ENCODE measurements around the gene PHYHD1.
A peak's percentile ranks its signal among the peaks of the same experiment; 100 is the strongest.

The PHYHD1 gene

DNA sequence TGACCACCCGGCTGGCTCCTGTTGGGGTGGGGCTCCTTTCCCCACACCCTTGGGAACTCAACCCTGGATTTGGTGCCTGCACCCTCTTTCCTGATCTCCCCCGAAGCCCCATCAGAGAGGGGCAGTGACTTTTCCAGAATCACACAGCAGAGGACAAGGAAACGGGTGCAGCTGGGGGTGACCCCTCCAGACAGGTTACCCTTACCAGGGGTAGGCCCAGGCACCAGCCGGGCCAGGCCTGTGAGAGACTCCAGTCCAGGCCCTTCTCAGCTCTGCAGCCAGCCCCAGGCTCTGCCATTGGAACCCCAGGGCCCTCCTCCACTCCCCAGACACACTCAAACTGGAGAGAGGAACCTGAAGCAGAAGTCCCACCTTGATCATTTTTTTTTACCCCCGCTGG, 19.0 kb upstream of the PHYHD1 start:
- no peak for DNase-seq

- DNase-seq, result peak; percentile 64
Observed at GRCh38 chr9:128902351-128903078, 18.3 kb upstream of the PHYHD1 start.

GRCh38 chr9:128903079-128903461, 17.7 kb upstream of the PHYHD1 start:
- no peak for DNase-seq

DNA sequence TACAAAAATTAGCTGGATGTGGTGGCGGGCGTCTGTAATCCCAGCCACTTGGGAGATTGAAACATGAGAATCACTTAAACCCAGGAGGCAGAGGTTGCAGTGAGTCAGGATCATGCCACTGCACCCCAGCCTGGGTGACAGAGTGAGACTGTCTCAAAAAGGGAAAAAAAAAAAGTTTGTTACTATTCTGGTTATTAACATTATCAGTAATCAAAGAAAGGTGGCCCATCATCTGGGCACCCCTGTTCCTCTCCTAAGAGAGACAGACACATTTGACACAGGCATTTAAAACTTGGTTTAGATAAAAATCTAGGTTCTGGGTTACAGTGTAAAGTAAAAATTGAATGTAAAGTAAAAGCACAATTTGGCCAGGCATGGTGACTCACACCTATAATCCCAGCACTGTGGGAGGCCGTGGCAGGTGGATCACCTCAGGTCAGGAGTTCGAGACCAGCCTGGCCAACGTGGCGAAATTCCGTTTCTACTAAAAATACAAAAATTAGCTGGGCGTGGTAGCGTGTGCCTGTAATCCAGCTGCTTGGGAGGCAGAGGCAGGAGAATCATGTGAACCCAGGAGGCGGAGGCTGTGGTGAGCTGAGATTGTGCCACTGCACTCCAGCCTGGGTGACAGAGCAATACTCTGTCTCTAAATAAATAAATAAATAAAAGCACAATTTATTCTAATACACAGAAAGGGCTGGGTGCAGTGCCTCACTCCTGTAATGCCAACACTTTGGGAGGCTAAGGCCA, 16.7 kb upstream of the PHYHD1 start:
- no peak for DNase-seq

- no peak for DNase-seq
Observed at GRCh38 chr9:128905964-128906363, 14.8 kb upstream of the PHYHD1 start.

- DNase-seq, result no peak
Observed at GRCh38 chr9:128906741-128907140, 14.0 kb upstream of the PHYHD1 start.

DNA sequence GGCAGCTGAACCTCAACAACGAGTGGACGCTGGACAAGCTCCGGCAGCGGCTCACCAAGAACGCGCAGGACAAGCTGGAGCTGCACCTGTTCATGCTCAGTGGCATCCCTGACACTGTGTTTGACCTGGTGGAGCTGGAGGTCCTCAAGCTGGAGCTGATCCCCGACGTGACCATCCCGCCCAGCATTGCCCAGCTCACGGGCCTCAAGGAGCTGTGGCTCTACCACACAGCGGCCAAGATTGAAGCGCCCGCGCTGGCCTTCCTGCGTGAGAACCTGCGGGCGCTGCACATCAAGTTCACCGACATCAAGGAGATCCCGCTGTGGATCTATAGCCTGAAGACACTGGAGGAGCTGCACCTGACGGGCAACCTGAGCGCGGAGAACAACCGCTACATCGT, 12.4 kb upstream of the PHYHD1 start:
- no peak for DNase-seq

GRCh38 chr9:128909859-128910258, 10.9 kb upstream of the PHYHD1 start:
- no peak for DNase-seq

- DNase-seq, result no peak
Observed at GRCh38 chr9:128910906-128911305, 9.9 kb upstream of the PHYHD1 start.

- no peak for DNase-seq
Observed at GRCh38 chr9:128911529-128912035, 9.2 kb upstream of the PHYHD1 start.

DNA sequence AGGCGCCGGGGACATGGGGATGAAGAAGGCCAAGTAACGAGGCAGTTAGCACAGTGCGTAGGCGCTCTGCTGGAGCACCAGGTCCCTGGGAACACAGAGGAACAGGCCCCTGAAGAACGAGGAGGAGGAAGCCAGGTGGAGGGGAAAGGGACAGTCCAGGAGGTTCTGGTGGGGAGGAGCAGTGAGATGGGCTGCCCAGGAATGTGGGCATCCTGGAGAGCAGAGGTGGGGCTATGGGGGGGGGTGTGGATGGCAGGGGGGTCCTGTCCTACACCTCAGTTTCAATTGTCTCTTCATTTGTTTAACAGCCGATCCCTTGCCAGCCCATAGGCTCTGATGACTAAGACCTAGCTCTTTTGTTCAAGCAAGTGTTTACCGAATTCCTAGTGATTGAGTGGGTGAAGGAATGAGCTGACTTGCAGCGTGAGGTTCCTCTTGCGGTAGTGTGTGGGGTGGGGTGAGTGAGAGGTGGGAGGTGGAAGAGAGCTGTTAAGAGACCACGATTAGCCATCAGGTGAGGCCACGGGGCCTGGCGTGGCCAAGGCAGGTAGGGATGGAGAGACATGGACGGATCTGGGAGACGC, 8.4 kb upstream of the PHYHD1 start:
- DNase-seq, result no peak

DNA sequence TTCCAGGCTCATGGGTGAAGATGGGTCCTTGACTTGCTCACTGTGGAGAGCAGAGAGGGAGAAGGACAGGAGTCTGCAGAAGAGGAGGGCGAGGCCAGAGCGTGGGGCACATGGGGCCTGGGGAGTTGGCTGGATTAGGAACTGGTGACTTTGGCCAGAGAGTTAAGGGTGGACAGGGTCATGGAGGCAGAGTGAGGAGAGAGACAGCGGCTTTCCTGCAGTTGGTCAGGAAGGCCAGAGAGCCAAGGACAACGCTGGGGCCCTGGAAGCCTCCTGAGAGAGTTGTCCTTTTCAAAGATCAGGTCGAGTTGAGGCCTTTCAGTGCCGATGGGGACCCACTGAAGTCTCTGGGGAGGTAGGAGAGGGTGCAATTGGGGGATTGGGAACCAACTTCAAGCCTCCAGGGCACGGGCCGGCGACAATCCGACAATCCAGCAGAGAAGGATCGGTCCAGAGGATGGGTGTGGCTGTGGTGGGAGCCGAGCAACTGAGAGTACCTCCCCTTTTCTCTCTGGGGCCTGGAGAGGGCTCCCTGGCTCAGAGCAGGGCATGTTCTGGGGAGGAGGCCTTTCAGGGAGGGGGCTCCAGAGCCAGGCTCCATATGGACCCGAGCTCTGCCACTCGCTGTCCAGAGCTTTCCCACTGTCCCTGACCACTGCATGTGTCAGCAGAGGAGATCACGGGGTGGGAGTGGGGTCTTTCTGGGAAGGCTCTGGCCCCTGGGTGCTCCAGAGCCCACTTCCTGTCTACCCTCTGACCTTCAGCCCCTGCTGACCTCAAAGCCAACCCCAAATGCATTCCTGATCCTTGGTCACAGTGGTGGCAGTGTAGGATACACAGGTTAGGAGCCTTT, 7.5 kb upstream of the PHYHD1 start:
- no peak for DNase-seq

GRCh38 chr9:128913995-128914772, 6.6 kb upstream of the PHYHD1 start:
- DNase-seq, result no peak

DNA sequence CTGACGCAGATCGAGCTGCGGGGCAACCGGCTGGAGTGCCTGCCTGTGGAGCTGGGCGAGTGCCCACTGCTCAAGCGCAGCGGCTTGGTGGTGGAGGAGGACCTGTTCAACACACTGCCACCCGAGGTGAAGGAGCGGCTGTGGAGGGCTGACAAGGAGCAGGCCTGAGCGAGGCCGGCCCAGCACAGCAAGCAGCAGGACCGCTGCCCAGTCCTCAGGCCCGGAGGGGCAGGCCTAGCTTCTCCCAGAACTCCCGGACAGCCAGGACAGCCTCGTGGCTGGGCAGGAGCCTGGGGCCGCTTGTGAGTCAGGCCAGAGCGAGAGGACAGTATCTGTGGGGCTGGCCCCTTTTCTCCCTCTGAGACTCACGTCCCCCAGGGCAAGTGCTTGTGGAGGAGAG, 4.6 kb upstream of the PHYHD1 start:
- DNase-seq, result no peak

DNA sequence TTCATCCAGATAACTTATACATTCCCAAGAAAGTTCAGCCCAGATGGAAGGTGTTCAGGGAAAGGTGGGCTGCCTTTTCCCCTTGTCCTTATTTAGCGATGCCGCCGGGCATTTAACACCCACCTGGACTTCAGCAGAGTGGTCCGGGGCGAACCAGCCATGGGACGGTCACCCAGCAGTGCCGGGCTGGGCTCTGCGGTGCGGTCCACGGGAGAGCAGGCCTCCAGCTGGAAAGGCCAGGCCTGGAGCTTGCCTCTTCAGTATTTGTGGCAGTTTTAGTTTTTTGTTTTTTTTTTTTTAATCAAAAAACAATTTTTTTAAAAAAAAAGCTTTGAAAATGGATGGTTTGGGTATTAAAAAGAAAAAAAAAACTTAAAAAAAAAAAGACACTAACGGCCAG, 4.0 kb upstream of the PHYHD1 start:
- DNase-seq, result no peak

GRCh38 chr9:128917151-128917849, 3.5 kb upstream of the PHYHD1 start:
- no peak for DNase-seq

DNA sequence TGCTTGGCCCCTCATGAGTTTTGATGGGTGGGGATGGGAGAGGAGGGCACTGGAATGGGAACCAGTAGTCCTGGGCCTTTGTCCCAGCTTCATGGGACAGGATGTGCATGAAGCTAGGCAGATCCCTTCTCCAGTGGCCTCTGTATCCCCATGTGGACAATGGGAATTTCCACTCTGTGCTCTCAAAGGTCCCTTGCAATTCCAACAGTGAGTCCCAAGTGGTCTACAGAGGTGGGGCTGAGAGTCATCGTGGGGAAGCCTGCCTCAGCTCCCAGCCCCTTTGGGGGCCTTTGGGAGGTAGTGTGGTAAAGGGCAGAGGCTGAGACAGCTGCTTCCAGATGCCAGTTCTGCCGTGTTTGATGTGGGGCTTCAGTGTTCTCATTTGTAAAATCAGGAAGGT, 1.9 kb upstream of the PHYHD1 start:
- DNase-seq, result no peak

DNA sequence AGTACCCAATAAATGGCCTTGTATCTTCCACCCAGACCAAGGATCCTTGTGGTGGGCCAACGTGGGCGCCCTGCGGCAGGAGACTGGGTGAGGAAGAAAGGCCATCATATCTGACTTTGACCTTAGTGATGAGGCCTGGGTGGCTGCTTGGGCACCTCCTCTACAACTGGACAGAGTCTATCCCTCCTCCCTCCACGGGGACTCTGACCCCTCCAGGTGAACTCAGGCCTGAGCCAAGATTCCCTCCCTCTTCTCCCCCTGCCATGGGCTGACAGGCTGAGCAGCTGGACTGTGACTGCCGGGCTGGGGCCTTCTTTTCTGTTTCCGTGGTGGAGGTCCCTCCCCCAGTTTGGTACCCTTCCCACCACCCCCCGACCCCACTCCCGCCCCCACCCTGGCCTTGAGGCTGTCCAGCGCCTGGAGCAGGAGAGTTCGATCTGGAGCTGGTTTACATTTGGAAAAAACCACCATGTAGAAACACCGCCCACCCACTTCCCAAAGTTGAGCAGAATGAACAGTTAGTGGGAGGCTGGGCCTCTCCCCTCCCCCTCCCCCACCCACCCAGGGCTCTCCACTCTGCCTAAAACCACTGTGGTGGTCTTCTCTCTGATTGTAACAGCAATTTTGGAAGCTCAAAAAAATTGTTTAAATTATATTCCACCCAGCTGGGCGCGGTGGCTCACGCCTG, 1.2 kb upstream of the PHYHD1 start:
- DNase-seq, result no peak

GRCh38 chr9:128921881-128922763, 1.3 kb downstream of the PHYHD1 start:
- DNase-seq, result peak; percentile 24

DNA sequence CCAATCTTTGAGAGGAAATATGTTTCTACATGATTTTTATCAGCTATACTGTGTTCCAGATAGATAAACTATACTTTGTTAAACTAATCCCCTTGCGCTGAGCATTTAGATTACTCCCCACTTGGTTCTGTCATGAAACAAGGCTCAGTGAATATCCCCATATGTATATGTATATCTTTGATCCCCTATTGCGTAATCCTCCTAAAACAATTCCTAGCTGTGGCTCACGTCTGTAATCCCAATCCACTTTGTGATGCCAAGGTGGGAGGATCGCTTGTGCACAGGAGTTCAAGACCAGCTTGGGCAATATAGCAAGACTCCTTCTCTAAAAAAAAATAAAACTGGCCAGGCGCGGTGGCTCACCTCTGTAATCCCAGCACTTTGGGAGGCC, 2.7 kb downstream of the PHYHD1 start:
- no peak for DNase-seq
